HT-29 (cell line): Measurements from ENCODE around the gene MACROD1. TPM values are rescaled to one million over a fixed set of nuclear protein-coding genes. Genes with fewer than 3 reads are reported as not detected.
A peak's percentile ranks its signal among the peaks of the same experiment; 100 is the strongest.

Experiments used
- DNase-seq: peaks from one replicate; pipeline ENCODE4 v3.0.0-alpha.2; 2015; ENCODE audit warnings: low spot score
- small RNA-seq: library from RNA; depleted of rRNA; stranded (forward); fragments of <200 nt; gene quantifications from one replicate; pipeline ENCODE3, GENCODE V24; 2014
- total RNA-seq: library from RNA; depleted of rRNA; stranded (reverse); fragments of >200 nt; shearing (Covaris generic); gene quantifications from 2 replicates; pipeline ENCODE4 v1.2.3, GENCODE V29; 2014; rRNA removed

The MACROD1 gene
- total RNA-seq, 1 experiment from 2014 or later: 226 TPM

- DNase-seq: peak; percentile 54
Observed at GRCh38 chr11:63961608-63962412, 204.1 kb downstream of the MACROD1 start.

GRCh38 chr11:63958008-63958407 lies 207.9 kb downstream of the MACROD1 start:
- no peak for DNase-seq

DNA sequence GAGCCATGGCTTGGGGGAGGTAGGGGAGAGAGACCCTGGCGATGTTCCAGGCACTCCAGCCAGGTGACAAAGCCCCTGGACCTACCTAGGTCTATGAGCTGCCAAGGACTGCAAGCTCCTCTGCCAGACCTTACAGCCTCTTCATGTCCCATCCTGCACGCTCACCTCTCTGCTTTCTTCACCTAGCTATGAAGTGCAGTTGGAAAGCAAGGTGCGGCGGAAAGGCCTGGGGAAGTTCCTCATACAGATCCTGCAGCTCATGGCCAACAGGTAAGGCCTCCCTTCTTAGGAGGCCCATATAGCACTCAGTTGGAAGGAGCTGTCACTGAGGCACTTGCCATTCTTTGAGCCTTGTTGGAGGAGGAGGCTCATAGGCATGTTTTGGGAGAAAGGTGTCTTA lies 213.3 kb downstream of the MACROD1 start:
- no peak for DNase-seq

DNA sequence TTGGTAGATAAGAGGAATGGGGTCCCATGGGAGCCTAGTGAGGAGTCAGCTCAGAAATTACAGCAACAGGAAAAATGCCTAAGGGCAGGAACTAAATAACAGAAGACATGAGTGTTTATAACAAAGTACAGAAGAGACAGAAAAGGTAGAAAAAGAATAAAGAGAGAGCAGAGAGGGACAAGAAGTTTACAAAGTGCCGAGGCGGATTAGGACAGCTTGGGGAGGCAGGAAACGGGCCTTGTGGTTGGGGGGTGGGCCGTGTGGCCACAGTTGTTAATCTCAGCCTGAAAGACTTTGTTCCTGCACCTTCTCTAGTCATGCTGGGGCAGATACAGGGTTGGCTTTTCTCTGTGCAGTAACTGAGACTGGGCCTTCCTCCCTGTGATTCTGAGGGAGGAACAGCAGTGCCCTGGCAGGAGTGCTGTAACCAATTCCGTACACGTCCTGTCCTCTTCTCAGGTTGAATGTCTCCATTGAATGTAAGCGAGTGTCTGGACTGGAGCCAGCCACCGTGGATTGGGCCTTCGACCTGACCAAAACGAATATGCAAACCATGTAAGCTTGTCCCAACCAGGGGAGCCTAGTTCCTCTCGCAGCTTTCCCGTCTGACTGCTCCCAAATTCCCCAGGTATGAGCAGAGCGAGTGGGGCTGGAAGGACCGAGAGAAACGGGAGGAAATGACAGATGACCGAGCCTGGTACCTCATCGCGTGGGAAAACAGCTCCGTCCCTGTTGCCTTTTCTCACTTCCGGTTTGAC lies 214.0 kb downstream of the MACROD1 start:
- no peak for DNase-seq

Small RNA genes within 50 kb of the gene (small RNA-seq; reads per million reads assigned to genes)
- not detected for gene RNU6-45P

Other genes starting within 250 kb of the MACROD1 start
- gene RCOR2, start 248.9 kb downstream of the MACROD1 start, total RNA-seq: 0.37 and 2.0 TPM in 2 replicates
- gene NAA40, start 227.1 kb downstream of the MACROD1 start, total RNA-seq: 14.9 and 20.0 TPM in 2 replicates
- 1,404 and 1,625 TPM in 2 replicates for gene COX8A, start 191.5 kb downstream of the MACROD1 start, total RNA-seq
- 131 and 140 TPM in 2 replicates for gene OTUB1, start 179.7 kb downstream of the MACROD1 start, total RNA-seq
- gene FLRT1, start 130.2 kb downstream of the MACROD1 start, total RNA-seq: 0.15 TPM in 1 of 2 replicates, not detected in the other
- gene STIP1, start 20.1 kb upstream of the MACROD1 start, total RNA-seq: 342 and 388 TPM in 2 replicates
- gene FERMT3, start 40.6 kb upstream of the MACROD1 start, total RNA-seq: 5.3 and 5.9 TPM in 2 replicates
- 112 and 126 TPM in 2 replicates for gene TRPT1, start 60.1 kb upstream of the MACROD1 start, total RNA-seq
- gene NUDT22, start 60.2 kb upstream of the MACROD1 start, total RNA-seq: 224 and 226 TPM in 2 replicates
- 19.5 and 23.5 TPM in 2 replicates for gene DNAJC4, start 64.4 kb upstream of the MACROD1 start, total RNA-seq
- 49.2 and 53.7 TPM in 2 replicates for gene VEGFB, start 68.5 kb upstream of the MACROD1 start, total RNA-seq
- 241 and 259 TPM in 2 replicates for gene FKBP2, start 75.0 kb upstream of the MACROD1 start, total RNA-seq
- 643 and 699 TPM in 2 replicates for gene PPP1R14B, start 80.8 kb upstream of the MACROD1 start, total RNA-seq
- 130 and 137 TPM in 2 replicates for gene PLCB3, start 85.4 kb upstream of the MACROD1 start, total RNA-seq
- gene BAD, start 118.6 kb upstream of the MACROD1 start, total RNA-seq: 159 and 160 TPM in 2 replicates
- gene GPR137, start 119.7 kb upstream of the MACROD1 start, total RNA-seq: 23.9 and 36.5 TPM in 2 replicates
- gene KCNK4, start 125.2 kb upstream of the MACROD1 start, total RNA-seq: not detected in 2 replicates
- 1.4 and 2.3 TPM in 2 replicates for gene CATSPERZ, start 134.2 kb upstream of the MACROD1 start, total RNA-seq
- 180 TPM in 2 replicates for gene ESRRA, start 139.4 kb upstream of the MACROD1 start, total RNA-seq
- gene TRMT112, start 151.4 kb upstream of the MACROD1 start, total RNA-seq: 503 and 525 TPM in 2 replicates
- 254 and 276 TPM in 2 replicates for gene PRDX5, start 152.0 kb upstream of the MACROD1 start, total RNA-seq
- 11.4 and 12.8 TPM in 2 replicates for gene CCDC88B, start 174.1 kb upstream of the MACROD1 start, total RNA-seq
- 149 and 158 TPM in 2 replicates for gene RPS6KA4, start 193.0 kb upstream of the MACROD1 start, total RNA-seq